ENCODE data around the gene VTI1A.
A peak's percentile ranks its signal among the peaks of the same experiment; 100 is the strongest.

VTI1A gene

DNA sequence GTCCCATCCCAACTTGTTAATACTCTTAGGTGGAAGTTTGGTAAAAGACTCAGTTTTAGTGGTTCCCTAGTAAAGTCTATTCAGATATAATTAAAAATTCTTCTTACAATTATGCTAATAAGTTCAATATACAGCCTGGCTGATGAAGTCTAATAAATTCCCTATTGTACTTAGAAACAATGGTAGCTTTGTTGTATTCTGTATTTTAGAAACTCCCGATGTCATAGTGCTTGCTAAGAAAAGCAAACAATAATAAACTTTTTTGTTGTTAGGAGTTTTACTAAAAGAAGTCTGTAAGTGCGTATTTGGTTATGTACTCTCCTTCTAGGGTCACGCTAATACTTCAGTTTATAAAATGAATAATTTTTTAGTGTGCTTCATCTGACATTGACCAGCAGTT is 206.8 kb downstream of the VTI1A start:
- no peak overlapping the region for H3K4me3 ChIP-seq (ENCODE audit: low read length)
- no peaks in the 10 kb centered on the region for H3K9me3 ChIP-seq (ENCODE audit: low read length)
- H3K27me3 ChIP-seq (ENCODE audit: insufficient read depth, low read length): no peaks in the 10 kb centered on the region
- H3K4me1 ChIP-seq (ENCODE audit: insufficient read depth, low read length): peaks cover 22% of the 10 kb centered on the region
- H3K36me3 ChIP-seq (ENCODE audit: insufficient read depth, low read length): no peaks in the 10 kb centered on the region
- no peak overlapping the region for H2AFZ ChIP-seq (ENCODE audit: low read depth, low read length)

DNA sequence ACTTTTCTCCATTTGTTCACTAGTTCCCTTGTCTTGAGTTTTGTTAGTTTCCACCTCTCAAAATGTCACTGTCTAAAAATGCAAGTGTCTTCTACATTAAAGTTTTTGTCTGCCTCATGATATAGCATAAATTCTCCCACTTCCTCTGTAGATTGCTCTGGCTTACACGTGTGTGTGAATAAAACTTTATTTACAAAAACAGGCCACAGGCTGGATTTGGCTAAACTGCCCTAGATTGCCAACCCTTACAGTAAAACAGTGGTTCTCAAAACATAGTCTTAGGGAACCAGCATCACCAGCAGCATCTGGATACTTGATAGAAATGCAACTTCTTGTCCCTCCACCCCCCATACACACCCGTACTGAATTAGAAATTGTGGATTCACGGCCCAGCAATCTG is 207.8 kb downstream of the VTI1A start:
- no peak overlapping the region for H2AFZ ChIP-seq (ENCODE audit: low read depth, low read length)
- H3K4me1 ChIP-seq (ENCODE audit: insufficient read depth, low read length): peaks cover 21% of the 10 kb centered on the region
- no peaks in the 10 kb centered on the region for H3K9me3 ChIP-seq (ENCODE audit: low read length)
- H3K36me3 ChIP-seq (ENCODE audit: insufficient read depth, low read length): no peaks in the 10 kb centered on the region
- no peaks in the 10 kb centered on the region for H3K27me3 ChIP-seq (ENCODE audit: insufficient read depth, low read length)
- no peak overlapping the region for H3K4me3 ChIP-seq (ENCODE audit: low read length)

GRCh38 chr10:112655722-112656121 is 208.7 kb downstream of the VTI1A start:
- no peaks in the 10 kb centered on the region for H3K9me3 ChIP-seq (ENCODE audit: low read length)

DNA sequence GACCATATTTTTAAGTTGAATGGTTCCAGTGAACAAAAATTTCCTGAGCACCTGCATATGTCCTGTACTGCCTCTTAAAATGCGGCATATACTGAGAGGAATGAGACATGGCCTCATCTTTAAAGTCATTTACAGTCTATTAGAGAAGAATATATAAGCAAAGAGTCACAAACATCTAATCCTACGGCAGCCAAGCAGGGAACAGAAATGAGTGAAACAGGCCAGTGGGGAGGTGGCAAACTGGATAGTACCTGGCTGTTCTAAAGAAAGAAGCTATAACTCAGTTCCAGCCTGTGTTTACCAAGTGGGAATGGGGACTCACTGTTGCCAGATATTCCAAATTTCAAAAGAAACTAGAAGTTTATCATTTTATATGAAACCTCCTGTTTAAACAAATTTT is 211.4 kb downstream of the VTI1A start:
- no peak overlapping the region for H2AFZ ChIP-seq (ENCODE audit: low read depth, low read length)
- no peaks in the 10 kb centered on the region for H3K9me3 ChIP-seq (ENCODE audit: low read length)
- H3K27me3 ChIP-seq (ENCODE audit: insufficient read depth, low read length): no peaks in the 10 kb centered on the region
- no peak overlapping the region for H3K4me3 ChIP-seq (ENCODE audit: low read length)
- no peaks in the 10 kb centered on the region for H3K36me3 ChIP-seq (ENCODE audit: insufficient read depth, low read length)
- H3K4me1 ChIP-seq (ENCODE audit: insufficient read depth, low read length): peaks cover 10% of the 10 kb centered on the region

More at GRCh38 chr10:112655722-112656121, 208.7 kb downstream of the VTI1A start:
- Histone ChIP-seq H2AFZ (ENCODE audit: low read depth, low read length) (no peak overlapping the region), H3K4me1 (ENCODE audit: insufficient read depth, low read length) (peaks cover 13% of the 10 kb centered on the region), H3K27me3 (ENCODE audit: insufficient read depth, low read length) (no peaks in the 10 kb centered on the region), H3K4me3 (ENCODE audit: low read length) (no peak overlapping the region), H3K36me3 (ENCODE audit: insufficient read depth, low read length) (no peaks in the 10 kb centered on the region)

- Histone ChIP-seq H3K4me1 (ENCODE audit: insufficient read depth, low read length) (peaks cover 10% of the 10 kb centered on the region), H3K9me3 (ENCODE audit: low read length) (no peaks in the 10 kb centered on the region), H3K4me3 (ENCODE audit: low read length) (no peak overlapping the region), H3K27me3 (ENCODE audit: insufficient read depth, low read length) (no peaks in the 10 kb centered on the region), H3K36me3 (ENCODE audit: insufficient read depth, low read length) (no peaks in the 10 kb centered on the region), H2AFZ (ENCODE audit: low read depth, low read length) (no peak overlapping the region)
Measured at GRCh38 chr10:112658900-112659638, 212.1 kb downstream of the VTI1A start.

GRCh38 chr10:112663234-112664125 is 216.5 kb downstream of the VTI1A start:
- Histone ChIP-seq H3K9me3 (ENCODE audit: low read length) (no peaks in the 10 kb centered on the region), H2AFZ (ENCODE audit: low read depth, low read length) (no peak overlapping the region), H3K4me3 (ENCODE audit: low read length) (no peak overlapping the region), H3K36me3 (ENCODE audit: insufficient read depth, low read length) (no peaks in the 10 kb centered on the region), H3K4me1 (ENCODE audit: insufficient read depth, low read length) (peaks cover 10% of the 10 kb centered on the region), H3K27me3 (ENCODE audit: insufficient read depth, low read length) (no peaks in the 10 kb centered on the region)

DNA sequence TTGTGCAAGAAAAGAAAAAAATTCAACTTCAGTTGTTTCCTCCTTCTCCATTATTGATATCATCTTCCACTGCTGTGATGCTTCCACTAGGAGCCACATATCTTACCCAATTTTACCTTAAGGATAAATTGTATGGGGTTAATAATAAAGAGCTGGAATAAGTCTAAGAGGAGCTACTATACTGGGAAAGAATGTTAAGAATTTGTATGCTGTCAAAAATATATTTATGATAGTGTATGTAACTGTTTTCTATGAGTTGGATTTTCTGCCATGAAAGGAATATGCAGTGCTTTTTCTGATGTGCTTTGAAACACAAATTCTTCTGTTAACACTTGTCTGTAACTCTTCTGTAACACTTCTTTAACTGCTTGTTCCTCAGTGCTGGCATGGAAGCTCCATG is 219.1 kb downstream of the VTI1A start:
- Histone ChIP-seq H3K4me3 (ENCODE audit: low read length) (no peak overlapping the region), H3K9me3 (ENCODE audit: low read length) (no peaks in the 10 kb centered on the region), H3K36me3 (ENCODE audit: insufficient read depth, low read length) (no peaks in the 10 kb centered on the region), H3K4me1 (ENCODE audit: insufficient read depth, low read length) (no peaks in the 10 kb centered on the region), H3K27me3 (ENCODE audit: insufficient read depth, low read length) (no peaks in the 10 kb centered on the region), H2AFZ (ENCODE audit: low read depth, low read length) (no peak overlapping the region)

DNA sequence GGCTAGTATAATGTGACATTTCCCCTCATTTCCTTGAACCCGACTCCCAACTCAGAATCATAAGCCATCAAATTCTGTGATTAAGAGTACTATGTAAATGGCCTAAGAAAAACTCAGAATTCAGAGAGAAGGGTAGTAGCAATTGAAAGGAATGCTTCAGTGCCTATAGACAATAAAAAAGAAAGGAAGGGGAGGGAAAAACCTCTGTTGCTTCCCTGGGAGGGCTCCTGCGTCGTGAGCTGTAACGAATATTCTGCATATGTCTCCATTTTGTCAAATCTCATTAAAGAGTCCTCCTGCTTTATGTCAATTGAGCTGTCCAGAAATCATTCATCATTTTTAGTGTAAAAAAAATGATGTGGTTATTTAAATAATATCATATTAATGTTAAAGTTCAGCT is 223.0 kb downstream of the VTI1A start:
- Histone ChIP-seq H2AFZ (ENCODE audit: low read depth, low read length) (no peak overlapping the region), H3K27me3 (ENCODE audit: insufficient read depth, low read length) (no peaks in the 10 kb centered on the region), H3K36me3 (ENCODE audit: insufficient read depth, low read length) (no peaks in the 10 kb centered on the region), H3K4me3 (ENCODE audit: low read length) (no peak overlapping the region), H3K9me3 (ENCODE audit: low read length) (no peaks in the 10 kb centered on the region), H3K4me1 (ENCODE audit: insufficient read depth, low read length) (no peaks in the 10 kb centered on the region)

DNA sequence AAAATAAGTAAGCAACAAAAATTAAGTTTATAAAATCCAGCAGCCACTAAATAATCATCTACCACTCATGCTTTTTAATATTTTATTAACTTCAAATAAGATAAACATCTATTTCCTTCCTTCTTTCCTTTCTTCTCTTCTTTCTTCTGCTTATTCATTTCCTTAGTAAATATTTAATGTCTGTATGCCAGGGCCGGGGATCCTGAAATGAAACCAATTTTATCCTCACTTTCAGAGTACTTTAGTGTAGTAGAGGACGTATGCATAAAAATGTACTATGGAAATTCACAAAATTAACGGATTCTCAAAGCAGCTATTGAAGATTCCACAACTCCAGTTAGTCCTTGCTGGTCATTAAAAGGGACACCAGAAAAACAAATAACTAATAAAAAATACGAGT is 224.7 kb downstream of the VTI1A start:
- Histone ChIP-seq H3K4me3 (ENCODE audit: low read length) (no peak overlapping the region), H3K27me3 (ENCODE audit: insufficient read depth, low read length) (no peaks in the 10 kb centered on the region), H3K9me3 (ENCODE audit: low read length) (no peaks in the 10 kb centered on the region), H2AFZ (ENCODE audit: low read depth, low read length) (no peak overlapping the region), H3K36me3 (ENCODE audit: insufficient read depth, low read length) (no peaks in the 10 kb centered on the region), H3K4me1 (ENCODE audit: insufficient read depth, low read length) (no peaks in the 10 kb centered on the region)

GRCh38 chr10:112672706-112673105 is 225.7 kb downstream of the VTI1A start:
- H3K36me3 ChIP-seq (ENCODE audit: insufficient read depth, low read length): no peaks in the 10 kb centered on the region
- H2AFZ ChIP-seq (ENCODE audit: low read depth, low read length): no peak overlapping the region
- H3K27me3 ChIP-seq (ENCODE audit: insufficient read depth, low read length): no peaks in the 10 kb centered on the region
- H3K4me3 ChIP-seq (ENCODE audit: low read length): no peak overlapping the region
- H3K9me3 ChIP-seq (ENCODE audit: low read length): no peaks in the 10 kb centered on the region
- peaks cover 3% of the 10 kb centered on the region for H3K4me1 ChIP-seq (ENCODE audit: insufficient read depth, low read length)

GRCh38 chr10:112675560-112676083 is 228.6 kb downstream of the VTI1A start:
- H3K27me3 ChIP-seq (ENCODE audit: insufficient read depth, low read length): no peaks in the 10 kb centered on the region
- H3K4me3 ChIP-seq (ENCODE audit: low read length): no peak overlapping the region
- H3K36me3 ChIP-seq (ENCODE audit: insufficient read depth, low read length): no peaks in the 10 kb centered on the region
- peaks cover 24% of the 10 kb centered on the region for H3K4me1 ChIP-seq (ENCODE audit: insufficient read depth, low read length)
- H2AFZ ChIP-seq (ENCODE audit: low read depth, low read length): no peak overlapping the region
- no peaks in the 10 kb centered on the region for H3K9me3 ChIP-seq (ENCODE audit: low read length)

DNA sequence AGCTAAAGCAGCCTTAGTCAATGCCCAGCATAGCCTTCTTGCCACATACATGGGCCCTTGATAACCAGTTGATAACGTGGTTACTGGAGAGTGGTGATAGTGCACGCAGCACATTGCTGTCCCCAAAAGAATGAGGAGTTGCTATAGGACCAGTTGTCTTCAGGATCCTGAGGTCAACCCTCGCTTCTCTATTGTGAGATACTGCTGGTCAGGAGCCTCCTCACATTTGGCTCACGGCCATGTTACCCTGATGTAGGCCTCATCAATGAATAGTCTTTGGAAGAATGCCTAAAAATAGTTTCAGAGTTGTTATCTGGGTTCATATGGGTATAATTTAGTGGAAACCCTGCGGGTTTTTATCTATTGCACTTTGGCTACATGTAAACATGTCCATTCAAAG is 230.7 kb downstream of the VTI1A start:
- no peak overlapping the region for H3K4me3 ChIP-seq (ENCODE audit: low read length)
- H3K27me3 ChIP-seq (ENCODE audit: insufficient read depth, low read length): no peaks in the 10 kb centered on the region
- H2AFZ ChIP-seq (ENCODE audit: low read depth, low read length): no peak overlapping the region
- H3K9me3 ChIP-seq (ENCODE audit: low read length): no peaks in the 10 kb centered on the region
- H3K36me3 ChIP-seq (ENCODE audit: insufficient read depth, low read length): no peaks in the 10 kb centered on the region
- peaks cover 24% of the 10 kb centered on the region for H3K4me1 ChIP-seq (ENCODE audit: insufficient read depth, low read length)

- H3K27me3 ChIP-seq (ENCODE audit: insufficient read depth, low read length): no peaks in the 10 kb centered on the region
- no peaks in the 10 kb centered on the region for H3K9me3 ChIP-seq (ENCODE audit: low read length)
- peaks cover 24% of the 10 kb centered on the region for H3K4me1 ChIP-seq (ENCODE audit: insufficient read depth, low read length)
- peak overlapping the region; percentile 58 for H2AFZ ChIP-seq (ENCODE audit: low read depth, low read length)
- H3K36me3 ChIP-seq (ENCODE audit: insufficient read depth, low read length): no peaks in the 10 kb centered on the region
- no peak overlapping the region for H3K4me3 ChIP-seq (ENCODE audit: low read length)
Measured at GRCh38 chr10:112678581-112678980, 231.6 kb downstream of the VTI1A start.

All from neuron (in vitro differentiated cells).